ENCODE data around the gene HOOK2.

DNA sequence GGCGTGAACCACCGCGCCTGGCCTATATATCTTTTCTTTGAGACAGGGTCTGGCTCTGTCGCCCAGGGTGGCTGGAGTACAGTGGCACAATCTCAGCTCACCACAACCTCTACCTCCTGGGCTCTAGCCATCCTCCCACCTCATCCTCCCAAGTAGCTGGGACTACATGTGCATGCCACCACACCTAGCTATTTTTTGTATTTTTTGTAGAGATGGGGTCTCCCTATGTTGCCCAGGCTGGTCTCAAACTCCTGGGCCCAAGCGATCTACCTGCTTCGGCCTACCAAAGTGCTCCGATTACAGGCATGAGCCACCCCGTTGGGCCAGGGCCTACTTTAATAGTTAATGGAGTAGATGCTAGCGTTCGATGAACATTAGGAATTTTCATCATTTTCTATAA, 55.1 kb downstream of the HOOK2 start:
- TF ChIP-seq, protein P1, sequence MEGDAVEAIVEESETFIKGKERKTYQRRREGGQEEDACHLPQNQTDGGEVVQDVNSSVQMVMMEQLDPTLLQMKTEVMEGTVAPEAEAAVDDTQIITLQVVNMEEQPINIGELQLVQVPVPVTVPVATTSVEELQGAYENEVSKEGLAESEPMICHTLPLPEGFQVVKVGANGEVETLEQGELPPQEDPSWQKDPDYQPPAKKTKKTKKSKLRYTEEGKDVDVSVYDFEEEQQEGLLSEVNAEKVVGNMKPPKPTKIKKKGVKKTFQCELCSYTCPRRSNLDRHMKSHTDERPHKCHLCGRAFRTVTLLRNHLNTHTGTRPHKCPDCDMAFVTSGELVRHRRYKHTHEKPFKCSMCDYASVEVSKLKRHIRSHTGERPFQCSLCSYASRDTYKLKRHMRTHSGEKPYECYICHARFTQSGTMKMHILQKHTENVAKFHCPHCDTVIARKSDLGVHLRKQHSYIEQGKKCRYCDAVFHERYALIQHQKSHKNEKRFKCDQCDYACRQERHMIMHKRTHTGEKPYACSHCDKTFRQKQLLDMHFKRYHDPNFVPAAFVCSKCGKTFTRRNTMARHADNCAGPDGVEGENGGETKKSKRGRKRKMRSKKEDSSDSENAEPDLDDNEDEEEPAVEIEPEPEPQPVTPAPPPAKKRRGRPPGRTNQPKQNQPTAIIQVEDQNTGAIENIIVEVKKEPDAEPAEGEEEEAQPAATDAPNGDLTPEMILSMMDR (IDR thresholded peaks at IDR 0.05; ENCODE audit: low read depth, low read length, poor library complexity, severe bottlenecking): no peak
- TF ChIP-seq EZH2phosphoT487 (IDR thresholded peaks at IDR 0.05; ENCODE audit: borderline replicate concordance, low read length): no peak
